ENCODE data around the gene SLC30A2.

DNA sequence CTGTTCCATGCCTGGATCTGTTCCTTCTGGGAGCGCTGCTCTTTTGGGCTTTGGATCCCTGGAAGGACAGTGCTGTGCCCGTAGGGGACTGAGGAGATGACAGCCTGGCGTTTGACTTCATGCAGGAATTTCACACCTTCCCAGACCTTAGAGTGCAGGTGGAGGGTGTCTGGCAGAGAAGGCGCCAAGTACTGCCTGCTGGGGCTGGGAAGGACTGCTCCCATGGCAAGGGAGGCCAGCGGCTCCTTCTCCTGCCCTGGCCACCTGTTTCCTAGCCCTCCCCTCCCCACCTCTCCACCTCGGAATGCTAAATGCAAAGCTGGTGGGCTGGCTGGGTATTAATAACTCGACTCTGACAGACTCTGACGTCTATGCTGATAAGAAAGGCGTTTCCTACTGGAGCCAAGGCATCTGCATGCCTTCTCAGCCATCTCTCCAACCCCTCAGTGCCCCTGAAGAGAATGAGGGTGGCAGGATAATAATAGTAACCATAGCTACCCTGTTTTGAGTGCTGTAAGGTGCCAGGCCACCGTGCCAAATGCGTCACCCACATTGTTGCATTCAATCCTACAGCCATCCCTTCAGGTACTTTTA lies 48.3 kb upstream of the SLC30A2 start:
- no peak for TF ChIP-seq POLR2A (IDR thresholded peaks at IDR 0.05)
- TF ChIP-seq, protein P1, sequence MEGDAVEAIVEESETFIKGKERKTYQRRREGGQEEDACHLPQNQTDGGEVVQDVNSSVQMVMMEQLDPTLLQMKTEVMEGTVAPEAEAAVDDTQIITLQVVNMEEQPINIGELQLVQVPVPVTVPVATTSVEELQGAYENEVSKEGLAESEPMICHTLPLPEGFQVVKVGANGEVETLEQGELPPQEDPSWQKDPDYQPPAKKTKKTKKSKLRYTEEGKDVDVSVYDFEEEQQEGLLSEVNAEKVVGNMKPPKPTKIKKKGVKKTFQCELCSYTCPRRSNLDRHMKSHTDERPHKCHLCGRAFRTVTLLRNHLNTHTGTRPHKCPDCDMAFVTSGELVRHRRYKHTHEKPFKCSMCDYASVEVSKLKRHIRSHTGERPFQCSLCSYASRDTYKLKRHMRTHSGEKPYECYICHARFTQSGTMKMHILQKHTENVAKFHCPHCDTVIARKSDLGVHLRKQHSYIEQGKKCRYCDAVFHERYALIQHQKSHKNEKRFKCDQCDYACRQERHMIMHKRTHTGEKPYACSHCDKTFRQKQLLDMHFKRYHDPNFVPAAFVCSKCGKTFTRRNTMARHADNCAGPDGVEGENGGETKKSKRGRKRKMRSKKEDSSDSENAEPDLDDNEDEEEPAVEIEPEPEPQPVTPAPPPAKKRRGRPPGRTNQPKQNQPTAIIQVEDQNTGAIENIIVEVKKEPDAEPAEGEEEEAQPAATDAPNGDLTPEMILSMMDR (IDR thresholded peaks at IDR 0.05) = no peak

All from testis (tissue), 2 donors.